Embryonic facial prominence (tissue), 1 donor: ENCODE results near the gene SNED1.

Experiments
- DNase-seq: peaks from one replicate; pipeline ENCODE4 v3.0.0-alpha.2; 2016; ENCODE audit errors: extremely low spot score

The SNED1 gene

GRCh38 chr2:241067501-241068135, 69.2 kb downstream of the SNED1 start:
- no peak for DNase-seq

GRCh38 chr2:241068136-241068941, 69.9 kb downstream of the SNED1 start:
- no peak for DNase-seq

- no peak for DNase-seq
These were observed 70.8 kb downstream of the SNED1 start for GRCh38 chr2:241068942-241069810.

- DNase-seq, result no peak
These were observed 71.4 kb downstream of the SNED1 start for GRCh38 chr2:241069821-241070281.

- DNase-seq, result no peak
These were observed 71.9 kb downstream of the SNED1 start for GRCh38 chr2:241070361-241070760.

GRCh38 chr2:241070811-241071676, 72.6 kb downstream of the SNED1 start:
- no peak for DNase-seq

- DNase-seq, result no peak
These were observed 73.3 kb downstream of the SNED1 start for GRCh38 chr2:241071677-241072111.

GRCh38 chr2:241072151-241072550, 73.7 kb downstream of the SNED1 start:
- DNase-seq, result no peak

GRCh38 chr2:241072553-241073165, 74.2 kb downstream of the SNED1 start:
- DNase-seq, result no peak

- DNase-seq, result no peak
These were observed 75.0 kb downstream of the SNED1 start for GRCh38 chr2:241073166-241074064.

- no peak for DNase-seq
These were observed 75.8 kb downstream of the SNED1 start for GRCh38 chr2:241074065-241074818.

- no peak for DNase-seq
These were observed 76.6 kb downstream of the SNED1 start for GRCh38 chr2:241074901-241075540.

GRCh38 chr2:241080405-241081189, 82.2 kb downstream of the SNED1 start:
- DNase-seq, result no peak

GRCh38 chr2:241081190-241081642, 82.8 kb downstream of the SNED1 start:
- DNase-seq, result no peak

- DNase-seq, result no peak
These were observed 83.4 kb downstream of the SNED1 start for GRCh38 chr2:241081643-241082340.

- no peak for DNase-seq
These were observed 84.1 kb downstream of the SNED1 start for GRCh38 chr2:241082341-241083090.
